ENCODE data around the gene HEG1.

Gene HEG1

GRCh38 chr3:125080077-125080476, 24.3 kb upstream of the HEG1 start:
- Histone ChIP-seq H3K4me1 (ENCODE audit: control insufficient read depth, insufficient read depth, low read length) (no peaks in the 10 kb centered on the region), H3K36me3 (ENCODE audit: control insufficient read depth, insufficient read depth, low read length) (no peaks in the 10 kb centered on the region), H3K27me3 (ENCODE audit: control insufficient read depth, insufficient read depth, low read length) (no peaks in the 10 kb centered on the region), H3K4me3 (ENCODE audit: low read length) (no peak overlapping the region), H3K9ac (ENCODE audit: low read length) (no peak overlapping the region), H3K27ac (ENCODE audit: low read depth, low read length) (no peak overlapping the region)

- Histone ChIP-seq H3K9ac (ENCODE audit: low read length) (no peak overlapping the region), H3K27ac (ENCODE audit: low read depth, low read length) (no peak overlapping the region), H3K4me1 (ENCODE audit: control insufficient read depth, insufficient read depth, low read length) (no peaks in the 10 kb centered on the region)
Observed at GRCh38 chr3:125079675-125080045, 23.9 kb upstream of the HEG1 start.

GRCh38 chr3:125078951-125079674, 23.3 kb upstream of the HEG1 start:
- H3K9ac ChIP-seq (ENCODE audit: low read length) = no peak overlapping the region
- no peak overlapping the region for H3K4me3 ChIP-seq (ENCODE audit: low read length)
- no peaks in the 10 kb centered on the region for H3K27me3 ChIP-seq (ENCODE audit: control insufficient read depth, insufficient read depth, low read length)
- no peaks in the 10 kb centered on the region for H3K4me1 ChIP-seq (ENCODE audit: control insufficient read depth, insufficient read depth, low read length)
- H3K27ac ChIP-seq (ENCODE audit: low read depth, low read length) = no peak overlapping the region
- H3K36me3 ChIP-seq (ENCODE audit: control insufficient read depth, insufficient read depth, low read length) = no peaks in the 10 kb centered on the region

More at GRCh38 chr3:125079675-125080045, 23.9 kb upstream of the HEG1 start:
- no peaks in the 10 kb centered on the region for H3K27me3 ChIP-seq (ENCODE audit: control insufficient read depth, insufficient read depth, low read length)
- H3K4me3 ChIP-seq (ENCODE audit: low read length) = no peak overlapping the region
- H3K36me3 ChIP-seq (ENCODE audit: control insufficient read depth, insufficient read depth, low read length) = no peaks in the 10 kb centered on the region

- H3K4me1 ChIP-seq (ENCODE audit: control insufficient read depth, insufficient read depth, low read length) = no peaks in the 10 kb centered on the region
- H3K9ac ChIP-seq (ENCODE audit: low read length) = no peak overlapping the region
- H3K27ac ChIP-seq (ENCODE audit: low read depth, low read length) = no peak overlapping the region
- no peaks in the 10 kb centered on the region for H3K27me3 ChIP-seq (ENCODE audit: control insufficient read depth, insufficient read depth, low read length)
- no peaks in the 10 kb centered on the region for H3K36me3 ChIP-seq (ENCODE audit: control insufficient read depth, insufficient read depth, low read length)
- no peak overlapping the region for H3K4me3 ChIP-seq (ENCODE audit: low read length)
Observed at GRCh38 chr3:125077864-125078263, 22.1 kb upstream of the HEG1 start.

- no peaks in the 10 kb centered on the region for H3K27me3 ChIP-seq (ENCODE audit: control insufficient read depth, insufficient read depth, low read length)
- H3K36me3 ChIP-seq (ENCODE audit: control insufficient read depth, insufficient read depth, low read length) = no peaks in the 10 kb centered on the region
- no peak overlapping the region for H3K9ac ChIP-seq (ENCODE audit: low read length)
- no peak overlapping the region for H3K27ac ChIP-seq (ENCODE audit: low read depth, low read length)
- no peaks in the 10 kb centered on the region for H3K4me1 ChIP-seq (ENCODE audit: control insufficient read depth, insufficient read depth, low read length)
- H3K4me3 ChIP-seq (ENCODE audit: low read length) = no peak overlapping the region
Observed at GRCh38 chr3:125076464-125076863, 20.7 kb upstream of the HEG1 start.

- H3K27me3 ChIP-seq (ENCODE audit: control insufficient read depth, insufficient read depth, low read length) = no peaks in the 10 kb centered on the region
- no peak overlapping the region for H3K27ac ChIP-seq (ENCODE audit: low read depth, low read length)
- H3K4me3 ChIP-seq (ENCODE audit: low read length) = no peak overlapping the region
- H3K36me3 ChIP-seq (ENCODE audit: control insufficient read depth, insufficient read depth, low read length) = no peaks in the 10 kb centered on the region
- no peak overlapping the region for H3K9ac ChIP-seq (ENCODE audit: low read length)
- H3K4me1 ChIP-seq (ENCODE audit: control insufficient read depth, insufficient read depth, low read length) = no peaks in the 10 kb centered on the region
Observed at GRCh38 chr3:125075738-125076137, 19.9 kb upstream of the HEG1 start.

GRCh38 chr3:125073390-125073905, 17.7 kb upstream of the HEG1 start:
- no peaks in the 10 kb centered on the region for H3K27me3 ChIP-seq (ENCODE audit: control insufficient read depth, insufficient read depth, low read length)
- H3K36me3 ChIP-seq (ENCODE audit: control insufficient read depth, insufficient read depth, low read length) = no peaks in the 10 kb centered on the region
- H3K9ac ChIP-seq (ENCODE audit: low read length) = no peak overlapping the region
- no peak overlapping the region for H3K4me3 ChIP-seq (ENCODE audit: low read length)
- no peak overlapping the region for H3K27ac ChIP-seq (ENCODE audit: low read depth, low read length)
- H3K4me1 ChIP-seq (ENCODE audit: control insufficient read depth, insufficient read depth, low read length) = no peaks in the 10 kb centered on the region

GRCh38 chr3:125072749-125073389, 17.1 kb upstream of the HEG1 start:
- Histone ChIP-seq H3K4me3 (ENCODE audit: low read length) (no peak overlapping the region), H3K4me1 (ENCODE audit: control insufficient read depth, insufficient read depth, low read length) (no peaks in the 10 kb centered on the region), H3K27ac (ENCODE audit: low read depth, low read length) (no peak overlapping the region), H3K36me3 (ENCODE audit: control insufficient read depth, insufficient read depth, low read length) (no peaks in the 10 kb centered on the region), H3K9ac (ENCODE audit: low read length) (no peak overlapping the region), H3K27me3 (ENCODE audit: control insufficient read depth, insufficient read depth, low read length) (no peaks in the 10 kb centered on the region)

GRCh38 chr3:125072301-125072700, 16.5 kb upstream of the HEG1 start:
- Histone ChIP-seq H3K36me3 (ENCODE audit: control insufficient read depth, insufficient read depth, low read length) (no peaks in the 10 kb centered on the region), H3K27ac (ENCODE audit: low read depth, low read length) (no peak overlapping the region), H3K4me1 (ENCODE audit: control insufficient read depth, insufficient read depth, low read length) (no peaks in the 10 kb centered on the region), H3K4me3 (ENCODE audit: low read length) (no peak overlapping the region), H3K27me3 (ENCODE audit: control insufficient read depth, insufficient read depth, low read length) (no peaks in the 10 kb centered on the region), H3K9ac (ENCODE audit: low read length) (no peak overlapping the region)

- H3K4me3 ChIP-seq (ENCODE audit: low read length) = no peak overlapping the region
- H3K36me3 ChIP-seq (ENCODE audit: control insufficient read depth, insufficient read depth, low read length) = no peaks in the 10 kb centered on the region
- H3K9ac ChIP-seq (ENCODE audit: low read length) = no peak overlapping the region
- no peaks in the 10 kb centered on the region for H3K4me1 ChIP-seq (ENCODE audit: control insufficient read depth, insufficient read depth, low read length)
- no peak overlapping the region for H3K27ac ChIP-seq (ENCODE audit: low read depth, low read length)
- no peaks in the 10 kb centered on the region for H3K27me3 ChIP-seq (ENCODE audit: control insufficient read depth, insufficient read depth, low read length)
Observed at GRCh38 chr3:125069968-125070745, 14.4 kb upstream of the HEG1 start.

GRCh38 chr3:125069452-125069851, 13.7 kb upstream of the HEG1 start:
- no peak overlapping the region for H3K4me3 ChIP-seq (ENCODE audit: low read length)

GRCh38 chr3:125068265-125068664, 12.5 kb upstream of the HEG1 start:
- Histone ChIP-seq H3K27me3 (ENCODE audit: control insufficient read depth, insufficient read depth, low read length) (no peaks in the 10 kb centered on the region), H3K4me1 (ENCODE audit: control insufficient read depth, insufficient read depth, low read length) (peaks cover 4% of the 10 kb centered on the region), H3K36me3 (ENCODE audit: control insufficient read depth, insufficient read depth, low read length) (no peaks in the 10 kb centered on the region), H3K4me3 (ENCODE audit: low read length) (no peak overlapping the region), H3K9ac (ENCODE audit: low read length) (no peak overlapping the region), H3K27ac (ENCODE audit: low read depth, low read length) (no peak overlapping the region)

More at GRCh38 chr3:125069452-125069851, 13.7 kb upstream of the HEG1 start:
- Histone ChIP-seq H3K36me3 (ENCODE audit: control insufficient read depth, insufficient read depth, low read length) (no peaks in the 10 kb centered on the region), H3K4me1 (ENCODE audit: control insufficient read depth, insufficient read depth, low read length) (no peaks in the 10 kb centered on the region), H3K27me3 (ENCODE audit: control insufficient read depth, insufficient read depth, low read length) (no peaks in the 10 kb centered on the region), H3K9ac (ENCODE audit: low read length) (no peak overlapping the region), H3K27ac (ENCODE audit: low read depth, low read length) (no peak overlapping the region)

Data from rectal smooth muscle tissue (tissue), 1 donor.